CD4-positive, alpha-beta T cell (primary cell): Measurements from ENCODE around the gene SNX6. TPM values are rescaled to one million over a fixed set of nuclear protein-coding genes. Genes with fewer than 3 reads are reported as not detected.

Experiments
- ATAC-seq: fragments of 200-7000 bp; cut with Tn5 transposase; one replicate; pipeline ENCODE4 v1.10.0; 2022; ENCODE audit warnings: mild to moderate bottlenecking; ENCODE audit not compliant: poor library complexity
- CTCF ChIA-PET: fragments of 350-600 bp; sonication (Branson Sonifier 250); formaldehyde crosslinking; loops from one replicate; lab custom pipeline; 2021; ENCODE audit warnings: antibody characterized with exemption, inconsistent platforms; lab: Charles Lee
- POLR2A ChIA-PET: fragments of 350-600 bp; sonication (Branson Sonifier 250); formaldehyde crosslinking; loops from one replicate; lab custom pipeline; 2021; ENCODE audit warnings: antibody characterized with exemption, inconsistent platforms; lab: Charles Lee
- DNase-seq, 14 experiments: peaks; one replicate each; pipeline ENCODE4 v3.0.0-alpha.2; 2013 to 2020; ENCODE audit warnings: mixed read lengths in 2 of 14
- H3K27ac ChIP-seq, 2 donors: one replicate each; pipeline versions ENCODE4 v1.5.1 to v1.7.0; 2013; ENCODE audit warnings: low read length in 2 of 2, low read depth in 1 of 2, mild to moderate bottlenecking in 1 of 2
- H3K27me3 ChIP-seq, 2 experiments: 1 replicate in 1 of 2; 2 replicates in 1 of 2; pipeline versions ENCODE4 v1.6.1 to v1.7.0; 2013; ENCODE audit warnings: low read length in 2 of 2, control low read depth in 1 of 2, mild to moderate bottlenecking in 1 of 2, moderate library complexity in 1 of 2; ENCODE audit not compliant: insufficient read depth in 2 of 2, control insufficient read depth in 1 of 2
- H3K36me3 ChIP-seq: one replicate; pipeline ENCODE4 v1.6.1; 2013; ENCODE audit warnings: low read length, control low read depth; ENCODE audit not compliant: insufficient read depth
- H3K4me1 ChIP-seq: one replicate; pipeline ENCODE4 v1.6.1; 2013; ENCODE audit warnings: low read length, control low read depth; ENCODE audit not compliant: insufficient read depth
- H3K4me3 ChIP-seq: one replicate; pipeline ENCODE4 v1.5.1; 2013; ENCODE audit warnings: mild to moderate bottlenecking, low read length, moderate library complexity
- H3K9me3 ChIP-seq, 2 experiments: 1 replicate in 1 of 2; 2 replicates in 1 of 2; pipeline versions ENCODE4 v1.6.1 to v1.7.0; 2013; ENCODE audit warnings: low read length in 2 of 2, mild to moderate bottlenecking in 2 of 2, control low read depth in 1 of 2, moderate library complexity in 1 of 2; ENCODE audit not compliant: control insufficient read depth in 1 of 2, insufficient read depth in 1 of 2
- H3K27ac Mint-ChIP-seq: one replicate; pipeline ENCODE4 v1.8.0; 2020; ENCODE audit warnings: mixed read lengths
- H3K27me3 Mint-ChIP-seq: one replicate; pipeline ENCODE4 v1.8.0; 2021; ENCODE audit warnings: mixed read lengths
- H3K36me3 Mint-ChIP-seq: one replicate; pipeline ENCODE4 v1.8.0; 2021; ENCODE audit warnings: low read depth, mixed read lengths
- H3K4me1 Mint-ChIP-seq: one replicate; pipeline ENCODE4 v1.8.0; 2021; ENCODE audit warnings: low read depth, mixed read lengths
- H3K4me3 Mint-ChIP-seq: one replicate; pipeline ENCODE4 v1.8.0; 2020; ENCODE audit warnings: mild to moderate bottlenecking, mixed read lengths
- H3K9me3 Mint-ChIP-seq: one replicate; pipeline ENCODE4 v1.8.0; 2020; ENCODE audit warnings: mixed read lengths
- CTCF ChIP-seq: fragments of 200-600 bp; IDR thresholded peaks from one replicate; pipeline ENCODE4 v1.8.0; 2022; ENCODE audit warnings: antibody characterized with exemption, mild to moderate bottlenecking
- intact Hi-C, 2 experiments: fragments of 100-400 bp; cut with DNase I in 1 of 2; cut with micrococcal nuclease in 1 of 2; formaldehyde crosslinking; loops; one replicate each; pipeline versions ENCODE4 v1.15.1 to v1.9.0; 2023 to 2025; cut with DNase I, micrococcal nuclease
- total RNA-seq, 174 experiments: library from RNA in 2 of 174; stranded (reverse) in 2 of 174; gene quantifications; one replicate each; pipeline ENCODE4 v1.2.3 and lab custom pipeline; 2021 to 2026

SNX6 gene
- total RNA-seq, 2 experiments from 2014 or later, result 51.5 to 55.8 TPM

- no peak for DNase-seq
- Mint-ChIP-seq H3K27ac (no peak overlapping the region), H3K4me1 (no peaks in the 10 kb centered on the region), H3K36me3 (peaks cover 80% of the 10 kb centered on the region), H3K9me3 (no peaks in the 10 kb centered on the region), H3K4me3 (no peak overlapping the region), H3K27me3 (no peaks in the 10 kb centered on the region)
- CTCF ChIA-PET, result interaction anchor here (0.6 kb wide), 1 partner anchor 219 kb away, joined by 3 read pairs; no protein-coding TSS in a partner anchor
- H3K36me3 ChIP-seq, result peaks cover 72% of the 10 kb centered on the region
- intact Hi-C loops, result no loop called here
- POLR2A ChIA-PET, result no interaction called here
- no peaks in the 10 kb centered on the region for H3K9me3 ChIP-seq
- H3K27ac ChIP-seq, result no peak overlapping the region
- no peaks in the 10 kb centered on the region for H3K27me3 ChIP-seq
- H3K4me3 ChIP-seq, result no peak overlapping the region
- ATAC-seq, result no peak
- no peak for TF ChIP-seq CTCF
- no peaks in the 10 kb centered on the region for H3K4me1 ChIP-seq
Measured at GRCh38 chr14:34580381-34580780, 49.6 kb downstream of the SNX6 start.

- no peak for ATAC-seq
- CTCF ChIA-PET, result no interaction called here
- DNase-seq, result no peak
- H3K27ac Mint-ChIP-seq, result no peak overlapping the region
- H3K4me3 ChIP-seq, result no peak overlapping the region
- intact Hi-C loops, result no loop called here
- no peak overlapping the region for H3K27ac ChIP-seq
- no peaks in the 10 kb centered on the region for H3K9me3 Mint-ChIP-seq
- no peaks in the 10 kb centered on the region for H3K4me1 ChIP-seq
- H3K4me1 Mint-ChIP-seq, result no peaks in the 10 kb centered on the region
- H3K36me3 ChIP-seq, result peaks cover 72% of the 10 kb centered on the region
- no peak overlapping the region for H3K4me3 Mint-ChIP-seq
- TF ChIP-seq CTCF, result no peak
- POLR2A ChIA-PET, result no interaction called here
- H3K27me3 Mint-ChIP-seq, result no peaks in the 10 kb centered on the region
- peaks cover 55% of the 10 kb centered on the region for H3K36me3 Mint-ChIP-seq
- no peaks in the 10 kb centered on the region for H3K9me3 ChIP-seq
- H3K27me3 ChIP-seq, result no peaks in the 10 kb centered on the region
Measured at GRCh38 chr14:34571771-34572170, 58.2 kb downstream of the SNX6 start.

- Mint-ChIP-seq H3K36me3 (peaks cover 48% of the 10 kb centered on the region), H3K4me3 (no peak overlapping the region), H3K27ac (no peak overlapping the region), H3K9me3 (no peaks in the 10 kb centered on the region), H3K4me1 (no peaks in the 10 kb centered on the region), H3K27me3 (no peaks in the 10 kb centered on the region)
- ChIA-PET POLR2A (no interaction called here), CTCF (no interaction called here)
- H3K27ac ChIP-seq, result peak overlapping the region in 1 of 2 donors; percentile 29
- no peak overlapping the region for H3K4me3 ChIP-seq
- DNase-seq (no peak), ATAC-seq (no peak)
- H3K27me3 ChIP-seq, result no peaks in the 10 kb centered on the region
- H3K4me1 ChIP-seq, result no peaks in the 10 kb centered on the region
- no peaks in the 10 kb centered on the region for H3K9me3 ChIP-seq
- intact Hi-C loops, result loop anchor here in 1 of 2 experiments (5.0 kb wide), 1 partner anchor 37 kb away; no protein-coding TSS in a partner anchor
- H3K36me3 ChIP-seq, result peaks cover 81% of the 10 kb centered on the region
- no peak for TF ChIP-seq CTCF
Measured at GRCh38 chr14:34569750-34570149, 60.2 kb downstream of the SNX6 start.
